UCSD-AML1 (cell line): ENCODE measurements around the gene HNRNPUL1.

Source experiments
- DNase-seq: peaks from one replicate; lab custom pipeline; 2025; ENCODE audit not compliant: unreplicated experiment; lab: John Stamatoyannopoulos, UW

Gene HNRNPUL1

GRCh38 chr19:41307090-41307875 lies 43.1 kb downstream of the HNRNPUL1 start:
- no peak for DNase-seq

- no peak for DNase-seq
These were observed 43.8 kb downstream of the HNRNPUL1 start for GRCh38 chr19:41307954-41308449.

GRCh38 chr19:41308450-41309179 lies 44.4 kb downstream of the HNRNPUL1 start:
- DNase-seq: peak; percentile 92

GRCh38 chr19:41309180-41310032 lies 45.2 kb downstream of the HNRNPUL1 start:
- no peak for DNase-seq

- DNase-seq: peak; percentile 89
These were observed 46.1 kb downstream of the HNRNPUL1 start, which contains the start of gene CCDC97 for GRCh38 chr19:41310033-41310831. TSS of gene CCDC97 (plus strand) at chr19:41310172. CDS start at chr19:41310311, 139 bp downstream.

- DNase-seq: no peak
These were observed 46.9 kb downstream of the HNRNPUL1 start for GRCh38 chr19:41311072-41311471.

- DNase-seq: no peak
These were observed 47.4 kb downstream of the HNRNPUL1 start for GRCh38 chr19:41311613-41312012.

GRCh38 chr19:41316306-41316920 lies 52.2 kb downstream of the HNRNPUL1 start:
- DNase-seq: no peak

GRCh38 chr19:41318696-41319499 lies 54.7 kb downstream of the HNRNPUL1 start:
- DNase-seq: no peak

GRCh38 chr19:41319500-41320184 lies 55.5 kb downstream of the HNRNPUL1 start:
- no peak for DNase-seq

GRCh38 chr19:41320185-41320518 lies 56.0 kb downstream of the HNRNPUL1 start:
- DNase-seq: no peak

GRCh38 chr19:41320568-41320967 lies 56.4 kb downstream of the HNRNPUL1 start:
- DNase-seq: no peak

- no peak for DNase-seq
These were observed 57.0 kb downstream of the HNRNPUL1 start for GRCh38 chr19:41321204-41321599.

- DNase-seq: peak; percentile 43
These were observed 57.6 kb downstream of the HNRNPUL1 start for GRCh38 chr19:41321600-41322270.

GRCh38 chr19:41322451-41322850 lies 58.3 kb downstream of the HNRNPUL1 start:
- DNase-seq: no peak

- no peak for DNase-seq
These were observed 58.9 kb downstream of the HNRNPUL1 start for GRCh38 chr19:41323023-41323422.

GRCh38 chr19:41323430-41324125 lies 59.4 kb downstream of the HNRNPUL1 start:
- peak; percentile 90 for DNase-seq
